Breast epithelium (tissue), 3 donors: ENCODE data around the gene MBD3L2B.

Experiments used
- CTCF ChIP-seq, 3 donors: fragments of 450-650 bp; IDR thresholded peaks; one replicate each; pipeline ENCODE4 v1.5.1; 2016 to 2017; ENCODE audit warnings: antibody characterized with exemption in 3 of 3, mild to moderate bottlenecking in 3 of 3, moderate library complexity in 3 of 3
- POLR2AphosphoS5 ChIP-seq, 3 donors: sonication (generic); formaldehyde crosslinking; IDR thresholded peaks; one replicate each; pipeline ENCODE4 v1.6.1; 2017; ENCODE audit warnings: antibody characterized with exemption in 3 of 3

DNA sequence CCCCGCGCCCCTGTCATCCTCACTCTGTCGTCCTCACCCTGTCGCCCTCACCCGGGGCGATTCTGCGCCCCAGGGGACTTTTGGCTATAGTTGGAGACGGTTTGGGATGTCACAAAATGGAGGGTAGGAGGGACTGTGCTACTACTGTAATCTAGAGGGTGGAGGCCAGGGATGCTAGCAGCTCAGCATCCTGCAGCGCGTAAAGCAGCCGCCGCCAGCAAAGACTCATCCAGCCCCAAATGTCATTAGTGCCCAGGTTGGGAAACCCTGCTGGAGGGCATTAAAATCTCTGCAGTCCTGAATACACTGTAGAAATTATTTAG, 48.6 kb upstream of the MBD3L2B start:
- TF ChIP-seq CTCF (IDR thresholded peaks at IDR 0.05), result no peak
- no peak for TF ChIP-seq POLR2AphosphoS5 (IDR thresholded peaks at IDR 0.05)
